ENCODE measurements around the gene RNF186.

DNA sequence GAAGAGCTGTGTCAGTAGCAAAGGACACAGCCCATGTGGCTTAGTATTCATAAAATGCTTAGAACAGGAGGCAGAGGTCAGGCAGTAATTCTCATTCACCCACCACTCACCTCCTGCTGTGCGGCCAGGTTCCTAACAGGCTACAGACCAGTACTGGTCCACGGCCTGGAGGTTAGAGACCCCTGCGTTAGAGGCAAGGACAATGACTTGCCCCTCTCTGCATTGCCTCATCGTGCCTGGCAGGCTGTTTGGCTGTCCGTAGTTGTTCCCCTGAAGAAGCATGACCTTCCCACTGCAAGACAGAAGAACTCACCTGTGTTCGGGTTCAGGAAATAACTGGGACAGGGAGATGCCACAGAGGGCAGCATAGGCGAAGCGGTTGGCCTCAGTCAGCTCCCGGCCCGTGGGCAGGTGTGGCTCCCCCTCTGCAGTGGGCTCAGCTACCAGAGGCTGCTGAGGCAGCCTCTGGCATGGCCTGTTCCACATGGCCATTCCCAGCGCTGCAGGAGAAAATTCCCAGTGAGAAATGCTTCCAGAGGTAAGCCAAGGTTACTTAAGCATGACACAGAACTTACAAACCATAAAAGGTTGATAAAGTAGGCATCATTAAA, 34.7 kb downstream of the RNF186 start:
- TF ChIP-seq CTCF (IDR thresholded peaks at IDR 0.05) (no peak), EP300 (IDR thresholded peaks at IDR 0.05; ENCODE audit: low read depth) (no peak)

All from transverse colon (tissue), 3 donors.